HEK293 (cell line): ENCODE data around the gene PI4KB.
"Not testable (repeated sequence)": the region's sequence is repeated elsewhere in the genome, so short reads cannot be mapped to it uniquely, and the experiment has no call there.

Experiments used
- CTCF ChIA-PET: fragments of 350-600 bp; formaldehyde crosslinking; extraction: SDS; loops from one replicate; lab custom pipeline; 2021; ENCODE audit warnings: antibody characterized with exemption; lab: Yijun Ruan, JAX
- POLR2A ChIA-PET: fragments of 300-600 bp; formaldehyde crosslinking; extraction: SDS; loops from one replicate; lab custom pipeline; 2020; ENCODE audit warnings: antibody characterized with exemption, inconsistent platforms; lab: Yijun Ruan, JAX
- H3K27ac ChIP-seq: fragments of 200-500 bp; sonication (Bioruptor generic); 2 replicates; pipeline ENCODE4 v1.5.1; 2014; ENCODE audit warnings: low read depth, low read length, control low read depth, inconsistent platforms; ENCODE audit errors: extremely low read depth
- H3K36me3 ChIP-seq, 2 experiments: fragments of 200-500 bp in 1 of 2; sonication (Bioruptor generic) in 1 of 2; 1 replicate in 1 of 2; 2 replicates in 1 of 2; pipeline ENCODE4 v1.5.1; 2014 to 2017; ENCODE audit warnings: inconsistent platforms in 2 of 2, low read length in 2 of 2; ENCODE audit not compliant: control insufficient read depth in 2 of 2, insufficient read depth in 1 of 2
- H3K4me1 ChIP-seq: fragments of 200-500 bp; sonication (Bioruptor generic); 2 replicates; pipeline ENCODE4 v1.5.1; 2014; ENCODE audit warnings: mild to moderate bottlenecking, low read length, inconsistent platforms; ENCODE audit not compliant: control insufficient read depth, insufficient read depth
- H3K4me3 ChIP-seq: 2 replicates; pipeline ENCODE4 v1.5.1; 2011; ENCODE audit warnings: low read depth, mild to moderate bottlenecking, control low read depth, low read length, moderate library complexity
- H3K9me3 ChIP-seq: fragments of 200-500 bp; sonication (Bioruptor generic); 2 replicates; pipeline ENCODE4 v1.5.1; 2014; ENCODE audit warnings: low read depth, low read length, inconsistent platforms; ENCODE audit not compliant: control insufficient read depth, insufficient read depth
- HOXC10 ChIP-seq: sonication (generic); formaldehyde crosslinking; IDR thresholded peaks from 2 replicates; pipeline ENCODE4 v1.8.1; 2023; ENCODE audit warnings: mild to moderate bottlenecking, missing genetic modification reagents
- KLF7 ChIP-seq: fragments of 450-650 bp; formaldehyde crosslinking; IDR thresholded peaks from 2 replicates; pipeline ENCODE4 v1.5.1; 2016; ENCODE audit warnings: missing biosample characterization, missing genetic modification characterization, borderline replicate concordance
- MZF1 ChIP-seq: fragments of 450-650 bp; formaldehyde crosslinking; IDR thresholded peaks from 2 replicates; pipeline ENCODE4 v1.5.1; 2017; ENCODE audit warnings: missing biosample characterization, missing genetic modification characterization, borderline replicate concordance
- OSR2 ChIP-seq: fragments of 450-650 bp; formaldehyde crosslinking; IDR thresholded peaks from 2 replicates; pipeline ENCODE4 v1.5.1; 2016; ENCODE audit warnings: missing biosample characterization, missing genetic modification characterization
- TSHZ1 ChIP-seq: fragments of 450-650 bp; formaldehyde crosslinking; IDR thresholded peaks from 2 replicates; pipeline ENCODE4 v1.5.1; 2016; ENCODE audit warnings: missing biosample characterization, missing genetic modification characterization, borderline replicate concordance
- ZBTB11 ChIP-seq: fragments of 450-650 bp; formaldehyde crosslinking; conservative IDR thresholded peaks from 2 replicates; pipeline ENCODE4 v1.5.1; 2016; ENCODE audit warnings: low read depth, missing biosample characterization, missing genetic modification characterization
- ZBTB21 ChIP-seq: fragments of 450-650 bp; formaldehyde crosslinking; IDR thresholded peaks from 2 replicates; pipeline ENCODE4 v1.5.1; 2017; ENCODE audit warnings: missing biosample characterization, missing genetic modification characterization
- ZBTB48 ChIP-seq: fragments of 450-650 bp; formaldehyde crosslinking; IDR thresholded peaks from 2 replicates; pipeline ENCODE4 v1.5.1; 2016; ENCODE audit warnings: missing biosample characterization, missing genetic modification characterization
- ZNF114 ChIP-seq: fragments of 450-650 bp; formaldehyde crosslinking; IDR thresholded peaks from 2 replicates; pipeline ENCODE4 v1.5.0; 2017; ENCODE audit warnings: missing biosample characterization, missing genetic modification characterization
- ZNF121 ChIP-seq: fragments of 450-650 bp; formaldehyde crosslinking; IDR thresholded peaks from 2 replicates; pipeline ENCODE4 v1.5.1; 2016; ENCODE audit warnings: missing biosample characterization, missing genetic modification characterization
- ZNF140 ChIP-seq: fragments of 450-650 bp; formaldehyde crosslinking; IDR thresholded peaks from 2 replicates; pipeline ENCODE4 v1.5.1; 2016; ENCODE audit warnings: missing biosample characterization, missing genetic modification characterization
- ZNF155 ChIP-seq: fragments of 450-650 bp; formaldehyde crosslinking; IDR thresholded peaks from 2 replicates; pipeline ENCODE4 v1.5.1; 2016; ENCODE audit warnings: missing biosample characterization, missing genetic modification characterization
- ZNF19 ChIP-seq: fragments of 450-650 bp; formaldehyde crosslinking; IDR thresholded peaks from 2 replicates; pipeline ENCODE4; 2016; ENCODE audit warnings: missing biosample characterization, missing genetic modification characterization, low read depth
- ZNF23 ChIP-seq: fragments of 450-650 bp; formaldehyde crosslinking; IDR thresholded peaks from 2 replicates; pipeline ENCODE4 v1.5.1; 2016; ENCODE audit warnings: missing biosample characterization, missing genetic modification characterization, borderline replicate concordance
- ZNF292 ChIP-seq: fragments of 450-650 bp; formaldehyde crosslinking; IDR thresholded peaks from 2 replicates; pipeline ENCODE4 v1.5.1; 2016; ENCODE audit warnings: low read depth, missing biosample characterization, missing genetic modification characterization, borderline replicate concordance
- ZNF529 ChIP-seq: fragments of 450-650 bp; formaldehyde crosslinking; IDR thresholded peaks from 2 replicates; pipeline ENCODE4 v1.5.1; 2017; ENCODE audit warnings: missing genetic modification characterization, missing biosample characterization; ENCODE audit not compliant: insufficient replicate concordance
- ZNF621 ChIP-seq: fragments of 450-650 bp; formaldehyde crosslinking; IDR thresholded peaks from 2 replicates; pipeline ENCODE4 v1.5.1; 2017; ENCODE audit warnings: missing biosample characterization, missing genetic modification characterization
- ZNF677 ChIP-seq: fragments of 450-650 bp; IDR thresholded peaks from 2 replicates; pipeline ENCODE4 v1.5.0; 2018; ENCODE audit warnings: missing biosample characterization, mild to moderate bottlenecking, missing genetic modification characterization, moderate library complexity
- ZNF692 ChIP-seq: fragments of 450-650 bp; formaldehyde crosslinking; IDR thresholded peaks from 2 replicates; pipeline ENCODE4 v1.5.1; 2016; ENCODE audit warnings: missing biosample characterization, missing genetic modification characterization

The PI4KB gene

GRCh38 chr1:151356696-151357095, 29.5 kb upstream of the PI4KB start:
- Histone ChIP-seq H3K36me3 (no peaks in the 10 kb centered on the region), H3K27ac (no peak overlapping the region), H3K4me3 (no peak overlapping the region), H3K4me1 (no peaks in the 10 kb centered on the region), H3K9me3 (no peaks in the 10 kb centered on the region)
- TF ChIP-seq ZNF121, result no peak
- TF ChIP-seq KLF7 (tag by site-specific recombination), result no peak
- TF ChIP-seq ZNF529 (tag by site-specific recombination), result no peak
- no peak for TF ChIP-seq ZNF19
- no peak for TF ChIP-seq ZBTB21 (tag by site-specific recombination)
- no peak for TF ChIP-seq ZNF23 (tag by site-specific recombination)
- no peak for TF ChIP-seq TSHZ1
- TF ChIP-seq ZBTB11 (tag by site-specific recombination), result no peak
- TF ChIP-seq ZNF692, result no peak
- no peak for TF ChIP-seq ZBTB48 (tag by site-specific recombination)
- no peak for TF ChIP-seq ZNF292 (tag by site-specific recombination)
- no peak for TF ChIP-seq ZNF114 (tag by site-specific recombination)
- no peak for TF ChIP-seq MZF1 (tag by site-specific recombination)
- TF ChIP-seq OSR2, result no peak
- ChIA-PET POLR2A (interaction anchor here (1.2 kb wide), 1 partner anchor 15 kb away, joined by 3 read pairs; no protein-coding TSS in a partner anchor), CTCF (interaction anchor here (0.6 to 0.8 kb wide), 3 partner anchors 15 to 533 kb away, joined by 3 to 7 read pairs (median 5); no protein-coding TSS in a partner anchor)

- ChIA-PET POLR2A (interaction anchor here (0.6 kb wide), 1 partner anchor 16 kb away, joined by 3 read pairs; no protein-coding TSS in a partner anchor), CTCF (interaction anchor here (0.6 to 2.6 kb wide), 9 partner anchors 10 to 800 kb away, joined by 3 to 22 read pairs (median 3); partner anchors contain the start of gene THEM5)
- H3K4me1 ChIP-seq, result no peaks in the 10 kb centered on the region
- H3K27ac ChIP-seq, result no peak overlapping the region
- no peaks in the 10 kb centered on the region for H3K9me3 ChIP-seq
- TF ChIP-seq ZNF677 (tag by site-specific recombination) (peak; percentile 81), ZNF140 (tag by site-specific recombination) (no peak), ZNF155 (tag by site-specific recombination) (no peak), HOXC10 (CRISPR knock-in tag) (no peak), ZNF621 (tag by site-specific recombination) (no peak)
- no peaks in the 10 kb centered on the region for H3K36me3 ChIP-seq
- H3K4me3 ChIP-seq, result no peak overlapping the region
These were observed 25.0 kb upstream of the PI4KB start for GRCh38 chr1:151352021-151352718.

GRCh38 chr1:151350323-151350722, 23.1 kb upstream of the PI4KB start:
- ChIA-PET POLR2A (interaction anchor here (0.5 to 1.2 kb wide), 2 partner anchors 142 to 161 kb away, joined by 3 to 4 read pairs; partner anchors contain the start of gene VPS72), CTCF (interaction anchor here (2.6 kb wide), 1 partner anchor 10 kb away, joined by 22 read pairs; no protein-coding TSS in a partner anchor)
- not testable (repeated sequence) for H3K36me3 ChIP-seq, H3K4me1 ChIP-seq, H3K27ac ChIP-seq, H3K4me3 ChIP-seq, H3K9me3 ChIP-seq
